ENCODE results near the gene FANCG. TPM values are rescaled to one million over a fixed set of nuclear protein-coding genes. Genes with fewer than 3 reads are reported as not detected.

Gene FANCG
- total and polyA plus RNA-seq, 2 donors from 2014 or later: 13.5 to 13.8 TPM

DNA sequence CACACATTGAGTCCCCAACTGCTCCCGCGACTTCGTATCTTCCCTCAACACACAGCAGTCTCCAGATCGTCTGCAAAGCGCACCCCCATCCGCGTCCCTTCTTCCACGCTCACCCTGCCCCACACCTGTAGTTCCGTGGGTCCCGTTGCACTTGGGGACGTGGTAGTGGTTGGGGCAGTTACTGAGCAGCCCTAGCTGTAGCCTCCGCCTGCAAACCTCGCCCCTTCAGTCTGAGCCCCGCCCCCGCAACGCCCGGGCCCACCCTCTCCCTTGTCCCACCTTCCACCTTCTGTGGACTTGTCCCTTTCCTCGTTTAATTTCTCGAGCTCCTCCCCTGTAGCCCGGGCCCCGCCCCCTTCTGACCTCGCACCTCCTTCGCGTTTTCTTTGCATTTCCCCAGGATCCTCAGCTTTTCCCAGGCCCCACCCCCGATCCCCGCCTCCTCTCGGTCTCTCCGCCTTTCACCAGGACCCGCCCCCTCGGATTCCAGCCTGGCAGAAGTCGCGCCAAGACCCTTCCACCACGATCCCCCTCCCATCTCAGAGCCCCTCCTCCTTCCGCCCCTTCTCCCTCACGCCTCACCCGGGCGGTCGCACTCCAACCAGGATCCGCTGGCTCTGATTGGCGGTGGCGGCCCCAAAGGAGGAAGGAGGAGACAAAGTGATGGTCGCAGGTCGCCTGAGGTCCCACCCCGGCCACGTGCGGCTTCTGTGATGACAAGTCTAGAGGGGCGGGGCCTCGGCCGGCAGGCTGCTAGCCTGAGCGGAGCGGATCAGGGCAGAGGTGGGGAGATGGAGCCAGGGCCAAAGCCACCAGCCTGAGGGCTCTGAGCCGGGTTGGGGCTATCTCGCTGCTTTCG, 36.2 kb upstream of the FANCG start, which contains the start of gene ATOSB:
Gene ATOSB, minus strand, starts transcription at position 183 of the 859 bp plus-strand sequence. CDS start 7,588 bp downstream, outside the sequence.
- H3K4me3 ChIP-seq (ENCODE audit: low read length in 3 of 3): peak within 1 kb of the TSS; percentile 90 to 97 (median 94)
- H3K36me3 ChIP-seq (ENCODE audit: control insufficient read depth in 2 of 3, insufficient read depth in 3 of 3, low read length in 3 of 3): no peaks in the 10 kb centered on the region
- no peaks in the 10 kb centered on the region for H3K9me3 ChIP-seq (ENCODE audit: control insufficient read depth in 2 of 3, insufficient read depth in 1 of 3, low read length in 3 of 3)
- FAIRE-seq: peak; percentile 74
- H3K4me1 ChIP-seq (ENCODE audit: control insufficient read depth in 2 of 3, insufficient read depth in 2 of 3, low read depth in 1 of 3, low read length in 3 of 3): peaks cover 0 to 36% (median 23%) of the 10 kb centered on the region in 3 donors
- peak; percentile 99 to 100 (median 99) for DNase-seq
- H3K9ac ChIP-seq (ENCODE audit: low read length in 3 of 3): peak within 1 kb of the TSS; percentile 76 to 82 (median 76)
- H3K27ac ChIP-seq (ENCODE audit: low read depth in 2 of 2, low read length in 2 of 2): peak within 1 kb of the TSS; percentile 92 to 93
- TF ChIP-seq, protein P1, sequence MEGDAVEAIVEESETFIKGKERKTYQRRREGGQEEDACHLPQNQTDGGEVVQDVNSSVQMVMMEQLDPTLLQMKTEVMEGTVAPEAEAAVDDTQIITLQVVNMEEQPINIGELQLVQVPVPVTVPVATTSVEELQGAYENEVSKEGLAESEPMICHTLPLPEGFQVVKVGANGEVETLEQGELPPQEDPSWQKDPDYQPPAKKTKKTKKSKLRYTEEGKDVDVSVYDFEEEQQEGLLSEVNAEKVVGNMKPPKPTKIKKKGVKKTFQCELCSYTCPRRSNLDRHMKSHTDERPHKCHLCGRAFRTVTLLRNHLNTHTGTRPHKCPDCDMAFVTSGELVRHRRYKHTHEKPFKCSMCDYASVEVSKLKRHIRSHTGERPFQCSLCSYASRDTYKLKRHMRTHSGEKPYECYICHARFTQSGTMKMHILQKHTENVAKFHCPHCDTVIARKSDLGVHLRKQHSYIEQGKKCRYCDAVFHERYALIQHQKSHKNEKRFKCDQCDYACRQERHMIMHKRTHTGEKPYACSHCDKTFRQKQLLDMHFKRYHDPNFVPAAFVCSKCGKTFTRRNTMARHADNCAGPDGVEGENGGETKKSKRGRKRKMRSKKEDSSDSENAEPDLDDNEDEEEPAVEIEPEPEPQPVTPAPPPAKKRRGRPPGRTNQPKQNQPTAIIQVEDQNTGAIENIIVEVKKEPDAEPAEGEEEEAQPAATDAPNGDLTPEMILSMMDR (IDR thresholded peaks at IDR 0.05; ENCODE audit: borderline replicate concordance, extremely low read depth, insufficient read depth): no peak
- intact Hi-C loops (cut with DNase I): no loop called here
- H3K27me3 ChIP-seq (ENCODE audit: control insufficient read depth, insufficient read depth, low read length): no peaks in the 10 kb centered on the region

DNA sequence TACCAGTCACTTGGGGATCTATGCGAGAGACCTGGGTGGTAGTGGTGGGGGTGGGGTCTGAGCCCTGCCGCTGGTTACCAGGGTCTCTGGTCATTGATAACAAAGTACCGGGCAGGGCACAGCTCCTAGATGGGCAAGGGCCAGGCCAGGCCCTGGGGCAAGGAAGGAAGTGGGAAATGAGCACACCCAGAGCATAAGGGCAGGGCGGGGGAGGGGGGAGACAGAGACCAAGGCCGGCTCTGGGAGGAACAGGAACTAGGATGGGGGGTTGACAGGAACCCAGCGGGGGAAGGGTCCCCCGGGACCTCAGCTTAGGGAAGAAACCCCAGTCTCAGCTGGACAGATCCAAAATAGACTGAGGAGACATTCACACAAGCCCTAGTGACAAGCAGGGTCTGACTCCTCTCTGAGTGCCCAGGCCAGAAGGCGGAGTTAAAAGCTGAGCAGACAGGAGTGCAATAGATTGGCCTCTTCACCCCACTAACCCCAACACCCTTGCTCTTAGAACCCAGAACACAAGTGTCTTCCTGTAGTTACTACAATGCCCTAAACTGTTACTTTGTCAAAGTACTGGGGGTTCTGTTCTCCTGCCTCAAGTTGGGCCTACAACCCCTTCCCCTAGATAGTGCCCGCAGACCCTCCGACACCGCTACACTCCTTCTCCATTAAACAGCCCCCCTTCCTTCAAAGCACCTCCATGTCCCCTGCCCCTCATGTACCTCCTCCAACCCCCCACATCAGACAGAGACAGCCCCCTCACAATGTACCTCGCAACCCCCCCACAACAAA, 35.3 kb upstream of the FANCG start:
- FAIRE-seq: no peak

DNA sequence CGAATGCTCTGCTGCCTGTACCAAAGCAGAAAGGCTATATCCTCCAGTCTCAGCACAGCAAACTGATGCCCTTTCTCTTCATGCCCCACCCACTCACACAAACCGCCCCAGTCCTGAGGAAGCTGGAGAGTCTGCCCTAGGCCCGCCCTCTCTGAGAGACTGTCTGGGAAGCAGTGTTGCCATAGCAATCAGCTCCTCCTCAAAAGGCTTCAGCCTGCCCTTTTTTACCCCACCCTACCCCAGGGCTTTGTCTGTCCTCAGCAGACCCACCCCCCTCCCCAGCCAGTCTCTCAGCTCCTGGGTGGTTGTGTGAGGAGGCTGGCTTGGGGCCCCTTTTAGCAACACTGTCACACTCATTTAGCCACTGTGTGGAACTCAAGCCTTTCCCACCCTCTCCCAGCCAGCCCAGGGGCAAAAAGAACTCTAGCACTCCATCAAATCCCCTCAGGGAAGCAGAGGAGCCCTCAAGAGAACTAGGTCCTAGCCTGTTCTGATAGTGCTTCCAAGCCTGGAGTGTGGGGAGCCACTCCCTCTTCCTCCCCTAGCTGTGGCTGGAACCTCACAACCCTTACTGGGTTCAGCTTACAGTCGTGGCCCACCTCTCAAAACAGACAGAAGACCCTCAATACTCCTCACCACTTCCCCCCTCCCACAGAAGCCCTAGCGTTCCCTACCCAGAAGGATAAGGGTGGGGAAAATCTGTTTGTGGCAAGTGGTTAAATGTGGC, 34.5 kb upstream of the FANCG start:
- TF ChIP-seq, protein P1 (IDR thresholded peaks at IDR 0.05; ENCODE audit: borderline replicate concordance, extremely low read depth, insufficient read depth): no peak
- intact Hi-C loops (cut with DNase I): no loop called here
- H3K27ac ChIP-seq (ENCODE audit: low read depth in 2 of 2, low read length in 2 of 2): peak overlapping the region; percentile 92 to 93
- peaks cover 2 to 47% (median 35%) of the 10 kb centered on the region in 3 donors for H3K4me1 ChIP-seq (ENCODE audit: control insufficient read depth in 2 of 3, insufficient read depth in 2 of 3, low read depth in 1 of 3, low read length in 3 of 3)
- no peaks in the 10 kb centered on the region for H3K36me3 ChIP-seq (ENCODE audit: control insufficient read depth in 2 of 3, insufficient read depth in 3 of 3, low read length in 3 of 3)
- DNase-seq: peak; percentile 88 to 96 (median 90)
- H3K27me3 ChIP-seq (ENCODE audit: control insufficient read depth, insufficient read depth, low read length): no peaks in the 10 kb centered on the region
- H3K9ac ChIP-seq (ENCODE audit: low read length in 3 of 3): peak overlapping the region in 2 of 3 donors; percentile 76 to 82
- H3K4me3 ChIP-seq (ENCODE audit: low read length in 3 of 3): peak overlapping the region in 2 of 3 donors; percentile 94 to 97
- no peaks in the 10 kb centered on the region for H3K9me3 ChIP-seq (ENCODE audit: control insufficient read depth in 2 of 3, insufficient read depth in 1 of 3, low read length in 3 of 3)
- FAIRE-seq: no peak

More for the DNA sequence above, 35.3 kb upstream of the FANCG start:
- peak overlapping the region; percentile 76 to 82 (median 76) for H3K9ac ChIP-seq (ENCODE audit: low read length in 3 of 3)
- TF ChIP-seq, protein P1 (IDR thresholded peaks at IDR 0.05; ENCODE audit: borderline replicate concordance, extremely low read depth, insufficient read depth): no peak
- DNase-seq: peak in 4 of 5 donors; percentile 27 to 88 (median 68)
- H3K4me3 ChIP-seq (ENCODE audit: low read length in 3 of 3): peak overlapping the region; percentile 90 to 97 (median 94)
- peak overlapping the region; percentile 92 to 93 for H3K27ac ChIP-seq (ENCODE audit: low read depth in 2 of 2, low read length in 2 of 2)
- H3K9me3 ChIP-seq (ENCODE audit: control insufficient read depth in 2 of 3, insufficient read depth in 1 of 3, low read length in 3 of 3): no peaks in the 10 kb centered on the region
- H3K36me3 ChIP-seq (ENCODE audit: control insufficient read depth in 2 of 3, insufficient read depth in 3 of 3, low read length in 3 of 3): no peaks in the 10 kb centered on the region
- no peaks in the 10 kb centered on the region for H3K27me3 ChIP-seq (ENCODE audit: control insufficient read depth, insufficient read depth, low read length)
- intact Hi-C loops (cut with DNase I): no loop called here
- peaks cover 2 to 45% (median 32%) of the 10 kb centered on the region in 3 donors for H3K4me1 ChIP-seq (ENCODE audit: control insufficient read depth in 2 of 3, insufficient read depth in 2 of 3, low read depth in 1 of 3, low read length in 3 of 3)

All from kidney (tissue), 14 donors.